ENCODE data around the gene TOP3A.

DNA sequence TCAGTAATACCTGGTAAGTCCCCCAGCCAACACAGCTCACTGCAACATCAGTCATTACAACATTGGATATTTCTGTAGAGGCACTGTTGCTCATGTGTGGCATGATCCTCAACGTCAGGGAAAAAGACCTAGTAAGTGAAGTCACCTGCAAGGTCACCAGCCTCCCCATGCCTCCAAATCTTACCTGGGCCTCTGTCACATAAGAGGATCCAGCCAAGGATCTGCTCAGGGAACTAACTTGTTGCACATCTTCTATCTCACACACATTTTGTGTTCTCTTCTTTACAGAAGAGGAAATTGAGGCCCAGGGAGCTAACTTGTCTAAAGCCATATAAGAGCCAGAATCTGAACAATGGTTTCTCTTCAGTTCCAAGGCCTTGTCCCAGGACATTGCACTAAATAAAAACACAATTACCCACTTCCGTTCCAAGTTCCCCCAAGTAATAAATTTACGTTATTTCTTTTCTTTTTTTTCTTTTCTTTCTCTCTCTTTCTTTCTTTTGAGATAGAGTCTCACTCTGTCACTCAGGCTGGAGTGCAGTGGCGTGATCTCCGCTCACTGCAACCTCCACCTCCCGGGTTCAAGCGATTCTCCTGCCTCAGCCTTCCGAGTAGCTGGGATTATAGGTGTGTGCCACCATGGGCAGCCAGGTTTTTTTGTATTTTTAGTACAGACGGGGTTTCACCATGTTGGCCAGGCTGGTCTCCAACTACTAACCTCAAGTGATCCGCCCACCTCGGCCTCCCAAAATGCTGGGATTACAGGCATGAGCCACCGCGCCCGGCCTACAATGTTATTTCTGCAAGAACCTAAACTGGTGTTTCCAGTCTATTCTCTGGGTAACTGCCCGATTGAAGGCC, 47.3 kb upstream of the TOP3A start:
- no peak for TF ChIP-seq POLR2A (IDR thresholded peaks at IDR 0.05)
- TF ChIP-seq CTCF (IDR thresholded peaks at IDR 0.05), result no peak
